ENCODE data around the gene PDLIM4.

Gene PDLIM4

DNA sequence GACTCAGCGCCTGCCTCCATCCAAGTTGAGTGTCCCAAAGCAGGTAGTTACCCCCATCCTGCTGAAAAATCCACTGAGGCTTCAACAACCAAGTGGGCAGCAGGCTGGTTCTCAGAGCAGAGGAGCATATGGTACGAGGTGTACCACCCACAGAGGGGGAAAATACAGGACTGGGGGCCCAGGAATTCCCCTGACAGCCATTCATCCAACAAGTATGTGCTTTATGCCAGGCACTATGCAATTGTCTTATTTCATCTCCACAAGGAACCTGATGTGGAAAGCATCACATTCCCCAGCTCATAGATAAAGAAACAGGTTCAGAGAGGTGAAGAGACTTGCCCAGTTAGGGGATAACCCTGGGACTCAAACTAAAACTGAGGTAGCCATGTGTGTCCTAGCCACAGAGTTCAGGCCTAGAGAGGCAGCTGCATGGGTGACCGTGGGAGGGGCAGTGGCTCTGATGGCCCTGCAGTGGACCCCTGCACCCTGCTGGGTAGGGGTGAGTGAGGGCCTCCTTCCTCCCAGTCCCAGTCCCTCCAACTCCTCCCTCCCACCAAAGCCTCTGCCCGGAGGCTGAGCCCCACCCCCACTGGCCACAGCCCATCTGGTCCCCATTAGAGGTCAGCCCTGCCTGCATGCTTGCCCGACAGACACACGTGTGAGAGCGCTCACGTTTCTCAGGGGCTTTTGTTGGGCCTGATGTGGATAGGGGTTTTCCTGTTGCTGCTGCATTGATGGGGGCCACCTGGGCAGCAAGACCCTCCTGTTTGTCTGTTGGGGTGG is 11.5 kb downstream of the PDLIM4 start:
- DNase-seq (ENCODE audit: low read depth), result peak; percentile 85
- no peak overlapping the region for H3K4me3 ChIP-seq (ENCODE audit: low read length)
- TF ChIP-seq, protein P1, sequence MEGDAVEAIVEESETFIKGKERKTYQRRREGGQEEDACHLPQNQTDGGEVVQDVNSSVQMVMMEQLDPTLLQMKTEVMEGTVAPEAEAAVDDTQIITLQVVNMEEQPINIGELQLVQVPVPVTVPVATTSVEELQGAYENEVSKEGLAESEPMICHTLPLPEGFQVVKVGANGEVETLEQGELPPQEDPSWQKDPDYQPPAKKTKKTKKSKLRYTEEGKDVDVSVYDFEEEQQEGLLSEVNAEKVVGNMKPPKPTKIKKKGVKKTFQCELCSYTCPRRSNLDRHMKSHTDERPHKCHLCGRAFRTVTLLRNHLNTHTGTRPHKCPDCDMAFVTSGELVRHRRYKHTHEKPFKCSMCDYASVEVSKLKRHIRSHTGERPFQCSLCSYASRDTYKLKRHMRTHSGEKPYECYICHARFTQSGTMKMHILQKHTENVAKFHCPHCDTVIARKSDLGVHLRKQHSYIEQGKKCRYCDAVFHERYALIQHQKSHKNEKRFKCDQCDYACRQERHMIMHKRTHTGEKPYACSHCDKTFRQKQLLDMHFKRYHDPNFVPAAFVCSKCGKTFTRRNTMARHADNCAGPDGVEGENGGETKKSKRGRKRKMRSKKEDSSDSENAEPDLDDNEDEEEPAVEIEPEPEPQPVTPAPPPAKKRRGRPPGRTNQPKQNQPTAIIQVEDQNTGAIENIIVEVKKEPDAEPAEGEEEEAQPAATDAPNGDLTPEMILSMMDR (conservative IDR thresholded peaks at IDR 0.05; ENCODE audit: low read length), result no peak

DNA sequence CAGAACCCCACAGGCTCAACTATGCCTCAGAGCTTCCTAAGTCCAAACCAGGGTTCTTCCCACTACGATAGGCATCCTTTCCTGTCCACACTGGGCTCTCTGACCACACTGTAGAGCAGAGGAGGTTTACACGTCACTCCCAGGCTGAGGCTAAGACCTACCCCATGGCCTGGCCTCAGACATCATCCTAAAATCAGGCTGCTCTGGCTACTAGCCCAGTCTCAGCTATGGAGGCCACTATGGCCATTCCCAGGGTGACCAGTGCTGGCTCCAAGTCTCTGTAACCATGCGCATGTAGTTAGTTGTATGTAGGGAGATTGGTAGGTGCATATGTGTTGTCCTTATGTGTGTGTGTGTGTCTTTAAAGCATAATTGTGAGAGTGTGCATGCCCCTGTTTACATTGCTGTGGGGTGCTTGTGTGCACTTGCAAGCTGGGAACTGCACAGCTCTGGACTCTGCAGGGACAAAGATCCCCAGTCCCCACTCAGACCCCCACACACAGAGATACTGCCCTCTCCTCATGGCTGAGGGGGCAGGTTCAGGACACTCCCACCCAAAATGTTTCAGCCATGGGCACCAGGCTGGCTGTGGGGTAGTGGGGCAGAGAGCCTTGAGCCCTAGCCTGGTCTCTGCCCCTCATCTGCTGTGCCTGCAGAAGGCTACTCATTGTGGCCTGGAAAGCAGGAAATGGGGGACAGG is 12.3 kb downstream of the PDLIM4 start:
- peak; percentile 29 for DNase-seq (ENCODE audit: low read depth)
- TF ChIP-seq, protein P1 (conservative IDR thresholded peaks at IDR 0.05; ENCODE audit: low read length), result no peak
- H3K4me3 ChIP-seq (ENCODE audit: low read length), result no peak overlapping the region

DNA sequence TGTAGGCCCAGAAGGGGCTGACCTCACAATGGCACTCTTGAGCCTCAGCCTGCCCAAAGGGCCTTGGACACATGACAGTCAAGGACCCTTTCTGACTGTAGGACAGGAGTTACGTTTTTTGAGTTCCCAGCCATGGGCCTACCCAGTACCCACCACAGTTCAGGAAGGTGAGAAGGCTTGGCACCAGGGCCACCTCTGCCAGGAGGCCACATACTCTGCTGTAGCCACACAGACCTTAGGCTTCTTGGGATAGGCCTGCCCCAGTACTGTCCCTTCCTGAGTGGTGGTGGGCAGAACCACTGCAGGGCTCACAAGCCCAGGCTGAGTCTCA is 12.8 kb downstream of the PDLIM4 start:
- H3K4me3 ChIP-seq (ENCODE audit: low read length), result no peak overlapping the region
- DNase-seq (ENCODE audit: low read depth), result no peak
- TF ChIP-seq, protein P1 (conservative IDR thresholded peaks at IDR 0.05; ENCODE audit: low read length), result no peak

DNA sequence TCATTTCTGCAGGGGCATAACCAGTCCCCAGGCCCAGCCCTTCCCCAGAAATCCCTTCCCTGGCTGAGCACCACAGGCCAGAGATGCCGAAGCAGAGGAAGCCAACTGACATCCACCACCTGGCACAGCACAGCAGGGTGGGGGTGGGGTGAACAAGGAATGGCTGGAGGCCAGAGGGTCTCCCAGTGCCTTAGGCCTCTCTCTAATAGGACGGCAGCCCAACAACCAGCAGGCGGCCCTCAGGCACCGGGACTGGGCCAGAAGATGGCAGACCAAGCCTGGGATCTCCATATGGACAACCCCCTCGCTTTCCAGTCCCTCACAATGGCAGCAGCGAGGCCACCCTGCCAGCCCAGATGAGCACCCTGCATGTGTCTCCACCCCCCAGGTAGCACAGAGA is 13.2 kb downstream of the PDLIM4 start:
- no peak for DNase-seq (ENCODE audit: low read depth)
- H3K4me3 ChIP-seq (ENCODE audit: low read length), result no peak overlapping the region
- TF ChIP-seq, protein P1 (conservative IDR thresholded peaks at IDR 0.05; ENCODE audit: low read length), result no peak

DNA sequence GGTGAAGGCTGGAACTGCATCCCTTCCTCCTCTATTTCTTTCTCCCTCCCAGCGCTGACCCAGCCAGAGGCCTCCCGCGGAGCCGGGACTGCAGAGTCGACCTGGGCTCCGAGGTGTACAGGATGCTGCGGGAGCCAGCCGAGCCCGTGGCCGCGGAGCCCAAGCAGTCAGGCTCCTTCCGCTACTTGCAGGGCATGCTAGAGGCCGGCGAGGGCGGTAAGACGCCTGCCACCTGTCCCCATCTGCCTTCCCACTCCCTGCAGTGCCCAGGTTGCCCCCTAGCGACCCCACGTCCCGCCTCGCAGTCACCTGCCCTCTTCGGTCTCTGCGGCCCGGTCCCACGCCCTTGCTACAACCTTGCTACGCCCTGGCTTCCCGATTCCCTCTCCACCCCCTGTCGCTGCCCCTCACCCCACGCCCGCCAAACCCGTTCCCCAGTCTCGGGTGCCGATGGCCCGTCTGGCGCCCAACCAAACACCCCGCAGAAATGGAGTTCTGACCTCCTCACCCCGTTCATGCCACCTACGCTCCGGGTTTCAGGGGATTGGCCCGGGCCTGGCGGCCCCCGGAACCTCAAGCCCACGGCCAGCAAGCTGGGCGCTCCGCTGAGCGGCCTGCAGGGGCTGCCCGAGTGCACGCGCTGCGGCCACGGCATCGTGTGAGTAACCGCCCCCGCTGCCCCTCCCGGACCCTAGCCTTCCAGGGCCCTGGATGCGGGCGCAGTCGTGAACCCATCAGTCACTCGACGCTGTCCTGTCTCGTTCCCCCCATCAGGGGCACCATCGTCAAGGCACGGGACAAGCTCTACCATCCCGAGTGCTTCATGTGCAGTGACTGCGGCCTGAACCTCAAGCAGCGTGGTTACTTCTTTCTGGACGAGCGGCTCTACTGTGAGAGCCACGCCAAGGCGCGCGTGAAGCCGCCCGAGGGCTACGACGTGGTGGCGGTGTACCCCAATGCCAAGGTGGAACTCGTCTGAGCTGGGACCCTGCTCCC is 14.1 kb downstream of the PDLIM4 start:
- DNase-seq (ENCODE audit: low read depth), result no peak

More for the DNA sequence above, 14.1 kb downstream of the PDLIM4 start:
- no peak overlapping the region for H3K4me3 ChIP-seq (ENCODE audit: low read length)
- TF ChIP-seq, protein P1 (conservative IDR thresholded peaks at IDR 0.05; ENCODE audit: low read length), result no peak

Data from AG10803 (cell line).